Stomach (tissue), 4 donors: ENCODE measurements around the gene WDR76.

ENCODE experiments used
- POLR2A ChIP-seq, 4 donors: fragments of 450-650 bp; IDR thresholded peaks; one replicate each; pipeline ENCODE4 v1.6.1; 2016; ENCODE audit warnings: antibody characterized with exemption in 4 of 4, control low read depth in 2 of 4, mild to moderate bottlenecking in 1 of 4, moderate library complexity in 1 of 4
- TF ChIP-seq, protein P1 (sequence below), 7 experiments: fragments of 450-650 bp in 4 of 7; fragments of 200-600 bp in 3 of 7; sonication (generic) in 3 of 7; IDR thresholded peaks; one replicate each; pipeline ENCODE4 v1.5.1; 2016 to 2019; ENCODE audit warnings: antibody characterized with exemption in 7 of 7, control low read depth in 2 of 7, mild to moderate bottlenecking in 1 of 7

DNA sequence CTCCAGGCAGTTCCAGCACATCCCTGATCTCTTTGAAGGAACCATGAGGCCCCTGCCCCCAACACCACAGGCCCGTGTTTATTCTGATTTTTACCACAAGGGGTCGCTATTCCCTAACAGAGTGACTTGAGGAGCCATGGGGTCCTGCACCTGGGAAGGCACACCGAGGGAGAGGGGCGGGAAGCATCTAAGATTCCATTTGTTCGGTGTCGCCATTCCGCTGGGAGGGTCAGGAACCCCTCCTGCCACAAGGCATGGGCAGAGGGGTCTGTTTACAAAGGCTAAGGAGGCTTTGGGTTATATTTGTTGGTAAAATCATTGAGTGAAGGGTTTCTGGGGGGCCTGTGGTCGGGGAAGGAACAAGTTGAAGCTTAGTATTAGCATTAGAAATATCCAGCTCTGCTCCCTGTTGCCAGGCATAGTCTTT is 77.1 kb downstream of the WDR76 start:
- TF ChIP-seq, protein P1, sequence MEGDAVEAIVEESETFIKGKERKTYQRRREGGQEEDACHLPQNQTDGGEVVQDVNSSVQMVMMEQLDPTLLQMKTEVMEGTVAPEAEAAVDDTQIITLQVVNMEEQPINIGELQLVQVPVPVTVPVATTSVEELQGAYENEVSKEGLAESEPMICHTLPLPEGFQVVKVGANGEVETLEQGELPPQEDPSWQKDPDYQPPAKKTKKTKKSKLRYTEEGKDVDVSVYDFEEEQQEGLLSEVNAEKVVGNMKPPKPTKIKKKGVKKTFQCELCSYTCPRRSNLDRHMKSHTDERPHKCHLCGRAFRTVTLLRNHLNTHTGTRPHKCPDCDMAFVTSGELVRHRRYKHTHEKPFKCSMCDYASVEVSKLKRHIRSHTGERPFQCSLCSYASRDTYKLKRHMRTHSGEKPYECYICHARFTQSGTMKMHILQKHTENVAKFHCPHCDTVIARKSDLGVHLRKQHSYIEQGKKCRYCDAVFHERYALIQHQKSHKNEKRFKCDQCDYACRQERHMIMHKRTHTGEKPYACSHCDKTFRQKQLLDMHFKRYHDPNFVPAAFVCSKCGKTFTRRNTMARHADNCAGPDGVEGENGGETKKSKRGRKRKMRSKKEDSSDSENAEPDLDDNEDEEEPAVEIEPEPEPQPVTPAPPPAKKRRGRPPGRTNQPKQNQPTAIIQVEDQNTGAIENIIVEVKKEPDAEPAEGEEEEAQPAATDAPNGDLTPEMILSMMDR (IDR thresholded peaks at IDR 0.05): peak in 5 of 7 experiments; percentile 50 to 78 (median 71)
- no peak for TF ChIP-seq POLR2A (IDR thresholded peaks at IDR 0.05)
